GM10248 (cell line): ENCODE data around the gene LMF1.

Experiments
- CTCF ChIA-PET: fragments of 300-600 bp; sonication (Branson Sonifier 250); formaldehyde crosslinking; extraction: SDS; loops from one replicate; lab custom pipeline; 2021; ENCODE audit warnings: antibody characterized with exemption; lab: Yijun Ruan, JAX
- POLR2A ChIA-PET: fragments of 350-650 bp; sonication (Branson Sonifier 250); formaldehyde crosslinking; extraction: SDS; loops from one replicate; lab custom pipeline; 2020; ENCODE audit warnings: antibody characterized with exemption; lab: Yijun Ruan, JAX
- DNase-seq: peaks from one replicate; pipeline ENCODE4 v3.0.0; 2012; ENCODE audit errors: extremely low spot score
- TF ChIP-seq, protein P1 (sequence below): IDR thresholded peaks from 2 replicates; pipeline ENCODE4 v1.5.1; 2012; ENCODE audit warnings: mild to moderate bottlenecking, low read depth; ENCODE audit errors: extremely low read depth, missing control alignments, control extremely low read depth

The LMF1 gene

DNA sequence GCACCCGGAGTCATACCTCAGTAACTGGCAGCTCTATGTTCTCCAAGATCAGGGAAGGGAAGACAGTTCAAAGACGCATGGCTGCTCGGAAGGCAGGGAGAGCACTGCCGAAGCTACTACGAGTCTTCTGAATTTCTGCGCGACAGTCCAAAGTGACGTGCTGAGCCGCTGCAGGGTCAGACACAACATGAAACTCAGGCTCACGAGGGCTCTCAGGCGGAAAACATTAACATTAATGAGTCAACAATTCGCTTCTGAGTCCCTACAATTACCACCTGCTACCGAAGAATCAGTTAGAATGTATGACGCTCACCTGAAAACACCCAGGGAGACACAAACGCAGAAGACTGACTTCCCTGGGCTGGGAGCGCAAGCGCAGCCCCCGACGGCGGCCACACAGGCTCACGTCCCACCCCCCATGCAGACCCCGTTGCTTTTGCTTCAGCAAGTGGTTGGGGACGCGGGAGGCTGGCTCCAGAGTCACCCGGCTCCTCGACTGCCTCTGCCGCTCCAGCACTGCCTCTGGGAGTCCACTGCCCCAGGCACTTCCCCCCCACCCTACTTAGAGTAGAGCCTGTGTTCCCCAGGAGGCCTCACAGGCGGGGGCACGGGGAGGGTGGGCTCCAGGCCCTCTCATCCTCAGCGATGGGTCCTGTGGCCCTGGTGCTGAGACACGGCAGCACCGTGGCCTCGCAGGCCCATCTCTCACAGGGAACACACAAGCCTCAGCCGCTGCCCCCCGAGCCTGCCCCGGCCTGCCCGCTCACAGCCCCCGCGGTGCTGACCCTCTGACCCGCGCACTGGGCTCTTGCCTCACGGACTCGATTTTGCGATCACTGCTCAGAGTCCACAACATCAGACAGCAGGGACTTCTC, 38.9 kb downstream of the LMF1 start:
- TF ChIP-seq, protein P1, sequence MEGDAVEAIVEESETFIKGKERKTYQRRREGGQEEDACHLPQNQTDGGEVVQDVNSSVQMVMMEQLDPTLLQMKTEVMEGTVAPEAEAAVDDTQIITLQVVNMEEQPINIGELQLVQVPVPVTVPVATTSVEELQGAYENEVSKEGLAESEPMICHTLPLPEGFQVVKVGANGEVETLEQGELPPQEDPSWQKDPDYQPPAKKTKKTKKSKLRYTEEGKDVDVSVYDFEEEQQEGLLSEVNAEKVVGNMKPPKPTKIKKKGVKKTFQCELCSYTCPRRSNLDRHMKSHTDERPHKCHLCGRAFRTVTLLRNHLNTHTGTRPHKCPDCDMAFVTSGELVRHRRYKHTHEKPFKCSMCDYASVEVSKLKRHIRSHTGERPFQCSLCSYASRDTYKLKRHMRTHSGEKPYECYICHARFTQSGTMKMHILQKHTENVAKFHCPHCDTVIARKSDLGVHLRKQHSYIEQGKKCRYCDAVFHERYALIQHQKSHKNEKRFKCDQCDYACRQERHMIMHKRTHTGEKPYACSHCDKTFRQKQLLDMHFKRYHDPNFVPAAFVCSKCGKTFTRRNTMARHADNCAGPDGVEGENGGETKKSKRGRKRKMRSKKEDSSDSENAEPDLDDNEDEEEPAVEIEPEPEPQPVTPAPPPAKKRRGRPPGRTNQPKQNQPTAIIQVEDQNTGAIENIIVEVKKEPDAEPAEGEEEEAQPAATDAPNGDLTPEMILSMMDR = no peak
- CTCF ChIA-PET = no interaction called here
- POLR2A ChIA-PET = no interaction called here
- DNase-seq = no peak

DNA sequence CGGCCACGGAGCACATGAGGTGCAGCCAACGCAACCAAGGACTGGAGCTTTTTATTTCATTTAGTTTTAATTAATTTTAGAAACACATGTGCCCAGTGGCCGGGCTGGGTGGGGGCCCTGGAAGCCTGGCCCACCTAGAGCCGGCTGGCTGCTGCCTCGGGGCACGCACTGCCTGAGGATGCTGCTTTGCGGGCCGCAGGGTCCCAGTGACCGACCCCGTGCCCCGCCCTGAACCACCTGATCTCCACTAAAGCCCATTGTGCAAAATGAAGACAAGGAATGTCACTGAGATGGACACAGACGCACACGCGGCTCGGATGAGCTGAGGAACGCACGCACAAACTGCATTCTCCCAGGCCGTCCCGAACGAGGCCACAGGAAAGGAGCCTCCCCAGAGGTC, 39.6 kb downstream of the LMF1 start:
- ChIA-PET POLR2A (no interaction called here), CTCF (no interaction called here)
- no peak for DNase-seq
- TF ChIP-seq, protein P1 = no peak

DNA sequence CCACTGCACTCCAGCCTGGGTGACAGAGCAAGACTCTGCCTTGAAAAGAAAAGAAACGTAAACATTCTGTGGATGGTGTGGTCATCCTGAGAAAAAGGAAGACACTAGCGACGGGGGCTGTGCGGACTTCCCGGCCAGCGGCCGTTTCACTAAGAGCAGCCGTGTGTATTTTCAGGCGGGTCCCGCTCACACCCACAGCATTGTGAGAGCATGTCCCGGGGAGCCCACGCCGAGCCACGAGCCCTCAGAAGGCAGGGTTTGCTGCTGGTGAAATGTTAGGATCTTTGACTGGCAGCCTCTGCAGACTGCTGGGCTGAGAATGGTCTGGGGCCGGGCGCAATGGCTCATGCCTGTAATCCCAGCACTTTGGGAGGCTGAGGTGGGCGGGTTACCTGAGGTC, 40.3 kb downstream of the LMF1 start:
- ChIA-PET POLR2A (no interaction called here), CTCF (no interaction called here)
- DNase-seq = no peak
- TF ChIP-seq, protein P1 = no peak

DNA sequence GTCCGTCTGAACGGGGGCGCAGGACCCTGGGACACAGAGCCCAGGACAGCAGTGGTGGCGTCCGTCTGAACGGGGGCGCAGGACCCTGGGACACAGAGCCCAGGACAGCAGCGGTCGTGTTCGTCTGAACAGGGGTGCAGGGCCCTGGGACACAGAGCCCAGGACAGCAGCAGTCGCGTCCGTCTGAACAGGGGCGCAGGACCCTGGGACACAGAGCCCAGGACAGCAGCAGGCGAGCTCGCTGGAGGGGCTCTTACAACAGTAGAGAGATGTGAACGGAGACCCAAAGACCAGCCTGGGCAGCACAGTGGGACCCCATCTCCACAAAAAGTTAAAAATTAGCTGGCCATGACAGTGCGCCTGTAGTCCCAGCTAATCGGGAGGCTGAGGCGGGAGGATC, 40.7 kb downstream of the LMF1 start:
- no peak for DNase-seq
- ChIA-PET CTCF (no interaction called here), POLR2A (no interaction called here)
- TF ChIP-seq, protein P1 = no peak

DNA sequence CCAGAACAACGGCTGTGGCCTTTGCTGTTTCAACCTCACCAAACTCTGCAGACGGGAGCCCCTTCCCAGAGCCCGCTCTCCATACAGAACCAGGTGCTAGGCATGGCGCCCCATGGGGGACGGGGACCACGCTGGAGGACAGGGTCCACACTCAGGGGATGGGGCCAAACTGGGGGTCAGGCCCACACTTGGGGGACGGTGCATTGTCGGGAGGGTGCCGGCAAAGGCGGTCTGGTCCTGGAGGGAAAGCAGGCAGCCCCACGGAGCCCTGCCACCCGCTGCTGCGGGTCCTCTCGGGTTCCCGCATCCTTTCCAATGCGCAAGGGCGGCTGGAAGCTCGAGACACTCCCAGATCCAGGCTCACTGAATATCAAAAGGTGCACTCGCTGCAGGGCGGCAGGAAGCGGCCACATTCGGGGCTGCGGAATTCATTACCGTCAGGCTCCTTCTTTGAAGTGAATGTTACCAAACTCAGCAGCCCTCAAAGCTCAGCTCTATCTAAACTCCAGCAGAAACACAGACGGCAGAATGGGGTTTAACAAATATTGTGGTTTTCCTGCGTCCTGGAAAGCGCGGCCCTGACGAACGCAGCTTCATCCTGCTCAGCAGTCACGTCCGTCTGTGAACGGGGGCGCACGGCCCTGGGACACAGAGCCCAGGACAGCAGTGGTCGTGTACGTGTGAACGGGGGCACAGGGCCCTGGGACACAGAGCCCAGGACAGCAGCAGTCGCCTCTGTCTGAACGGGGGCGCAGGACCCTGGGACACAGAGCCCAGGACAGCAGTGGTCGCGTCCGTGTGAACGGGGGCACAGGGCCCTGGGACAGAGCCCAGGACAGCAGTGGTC, 41.3 kb downstream of the LMF1 start:
- ChIA-PET POLR2A (no interaction called here), CTCF (no interaction called here)
- no peak for DNase-seq
- TF ChIP-seq, protein P1 = no peak

DNA sequence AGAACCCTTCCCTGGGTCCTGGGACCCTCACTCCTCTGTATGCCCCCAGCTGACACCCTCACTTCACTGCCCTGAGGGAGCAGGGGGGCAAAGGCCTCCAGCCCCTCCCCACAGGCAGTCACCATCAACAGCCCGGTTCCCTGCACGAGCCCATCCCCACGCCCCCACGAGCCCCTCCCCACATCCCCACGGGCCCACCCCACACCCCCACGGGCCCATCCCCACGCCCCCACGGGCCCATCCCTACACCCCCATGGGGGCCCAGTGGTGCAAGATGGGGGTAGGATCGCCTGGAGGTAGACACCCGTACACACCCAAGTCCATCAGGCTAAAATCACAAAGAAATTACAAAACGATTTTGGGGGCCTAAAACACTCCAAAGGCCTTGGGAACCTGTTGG, 42.3 kb downstream of the LMF1 start:
- TF ChIP-seq, protein P1 = no peak
- no peak for DNase-seq
- ChIA-PET POLR2A (no interaction called here), CTCF (no interaction called here)
